Thyroid gland (tissue), 4 donors: Measurements from ENCODE around the gene SAMD5.
"Not testable (repeated sequence)": the region's sequence is repeated elsewhere in the genome, so short reads cannot be mapped to it uniquely, and the experiment has no call there.

Experiments
- CTCF ChIP-seq, 6 experiments: fragments of 200-600 bp in 3 of 6; fragments of 450-650 bp in 3 of 6; sonication (generic) in 3 of 6; IDR thresholded peaks; one replicate each; pipeline ENCODE4 v1.5.1; 2016 to 2019; ENCODE audit warnings: antibody characterized with exemption in 6 of 6, mild to moderate bottlenecking in 2 of 6, inconsistent platforms in 1 of 6, moderate library complexity in 1 of 6
- POLR2A ChIP-seq, 2 donors: fragments of 450-650 bp; IDR thresholded peaks; one replicate each; pipeline ENCODE4 v1.6.1; 2017; ENCODE audit warnings: antibody characterized with exemption in 2 of 2, mild to moderate bottlenecking in 2 of 2, moderate library complexity in 1 of 2

GRCh38 chr6:147542436-147542835 is 33.9 kb downstream of the SAMD5 start:
- not testable (repeated sequence) for TF ChIP-seq CTCF, POLR2A (IDR thresholded peaks at IDR 0.05)
